Measurements from ENCODE around the gene KRTAP20-3.

Gene KRTAP20-3

DNA sequence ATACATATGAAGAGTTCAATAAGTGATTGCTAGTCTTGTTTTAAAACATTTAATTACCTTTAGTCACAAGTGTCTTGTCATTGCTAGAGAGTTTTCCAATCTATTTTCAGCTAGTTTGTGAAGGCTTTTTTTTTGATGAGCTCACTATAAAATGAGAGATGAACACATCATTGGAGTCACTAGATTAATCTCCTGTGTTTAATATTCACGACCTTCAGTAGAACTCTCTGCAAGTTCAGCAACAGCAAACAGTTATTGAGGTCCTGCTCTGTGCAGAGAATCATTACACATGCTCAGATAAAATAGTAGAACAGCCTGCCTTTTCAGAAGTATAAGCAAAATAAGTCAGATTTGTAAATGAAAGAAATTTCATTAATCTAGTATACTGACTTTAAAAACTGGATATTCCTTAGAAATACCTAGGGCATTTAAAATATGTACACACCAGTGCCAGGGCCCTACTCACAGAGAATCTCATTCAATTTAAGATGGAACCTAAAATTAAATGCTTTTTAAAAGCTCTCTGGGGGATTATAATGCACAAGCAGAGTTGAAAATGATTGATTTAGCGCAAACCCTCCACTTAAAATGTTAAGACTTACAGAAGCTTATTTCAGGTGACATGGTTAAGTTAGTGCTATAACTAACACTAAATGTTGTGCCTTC, 30.5 kb downstream of the KRTAP20-3 start:
- CTCF ChIA-PET = interaction anchor here (0.8 kb wide), 1 partner anchor 34 kb away, joined by 3 read pairs; no protein-coding TSS in a partner anchor
- POLR2A ChIA-PET = no interaction called here
- DNase-seq (ENCODE audit: extremely low spot score) = no peak
- TF ChIP-seq, protein P1, sequence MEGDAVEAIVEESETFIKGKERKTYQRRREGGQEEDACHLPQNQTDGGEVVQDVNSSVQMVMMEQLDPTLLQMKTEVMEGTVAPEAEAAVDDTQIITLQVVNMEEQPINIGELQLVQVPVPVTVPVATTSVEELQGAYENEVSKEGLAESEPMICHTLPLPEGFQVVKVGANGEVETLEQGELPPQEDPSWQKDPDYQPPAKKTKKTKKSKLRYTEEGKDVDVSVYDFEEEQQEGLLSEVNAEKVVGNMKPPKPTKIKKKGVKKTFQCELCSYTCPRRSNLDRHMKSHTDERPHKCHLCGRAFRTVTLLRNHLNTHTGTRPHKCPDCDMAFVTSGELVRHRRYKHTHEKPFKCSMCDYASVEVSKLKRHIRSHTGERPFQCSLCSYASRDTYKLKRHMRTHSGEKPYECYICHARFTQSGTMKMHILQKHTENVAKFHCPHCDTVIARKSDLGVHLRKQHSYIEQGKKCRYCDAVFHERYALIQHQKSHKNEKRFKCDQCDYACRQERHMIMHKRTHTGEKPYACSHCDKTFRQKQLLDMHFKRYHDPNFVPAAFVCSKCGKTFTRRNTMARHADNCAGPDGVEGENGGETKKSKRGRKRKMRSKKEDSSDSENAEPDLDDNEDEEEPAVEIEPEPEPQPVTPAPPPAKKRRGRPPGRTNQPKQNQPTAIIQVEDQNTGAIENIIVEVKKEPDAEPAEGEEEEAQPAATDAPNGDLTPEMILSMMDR (IDR thresholded peaks at IDR 0.05; ENCODE audit: control extremely low read depth, extremely low read depth, low read depth, missing control alignments) = no peak

- TF ChIP-seq, protein P1 (IDR thresholded peaks at IDR 0.05; ENCODE audit: control extremely low read depth, extremely low read depth, low read depth, missing control alignments) = no peak
- DNase-seq (ENCODE audit: extremely low spot score) = no peak
- CTCF ChIA-PET = interaction anchor here (1.2 kb wide), 1 partner anchor 11 kb away, joined by 4 read pairs; no protein-coding TSS in a partner anchor
- POLR2A ChIA-PET = no interaction called here
Measured at GRCh38 chr21:30674312-30674711, 31.6 kb downstream of the KRTAP20-3 start.

GRCh38 chr21:30676737-30677136, 34.1 kb downstream of the KRTAP20-3 start:
- CTCF ChIA-PET = no interaction called here
- TF ChIP-seq, protein P1 (IDR thresholded peaks at IDR 0.05; ENCODE audit: control extremely low read depth, extremely low read depth, low read depth, missing control alignments) = no peak
- no peak for DNase-seq (ENCODE audit: extremely low spot score)
- POLR2A ChIA-PET = no interaction called here

- no peak for DNase-seq (ENCODE audit: extremely low spot score)
- ChIA-PET POLR2A (no interaction called here), CTCF (no interaction called here)
- TF ChIP-seq, protein P1 (IDR thresholded peaks at IDR 0.05; ENCODE audit: control extremely low read depth, extremely low read depth, low read depth, missing control alignments) = no peak
Measured at GRCh38 chr21:30680586-30680985, 37.9 kb downstream of the KRTAP20-3 start.

DNA sequence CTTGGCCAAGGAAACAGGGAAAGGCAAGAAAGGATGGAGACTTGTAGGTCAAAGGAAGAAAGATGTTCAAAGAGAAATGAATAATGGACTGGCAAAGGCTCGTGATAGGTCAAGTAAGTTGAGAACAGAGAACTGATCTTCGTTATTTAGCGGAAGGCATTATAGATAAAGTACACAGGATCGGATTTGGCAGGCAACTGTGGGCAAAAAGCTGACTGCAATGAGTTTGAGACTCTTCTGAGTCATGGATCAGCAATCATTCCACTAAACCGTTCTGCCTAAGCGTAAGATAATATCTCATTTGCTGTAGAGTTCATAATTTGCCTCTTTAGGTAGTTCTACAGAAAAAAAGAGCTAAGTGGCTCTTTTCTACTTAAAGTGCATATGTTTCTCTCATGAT, 41.8 kb downstream of the KRTAP20-3 start:
- ChIA-PET CTCF (interaction anchor here (1.3 kb wide), 1 partner anchor 10 kb away, joined by 4 read pairs; no protein-coding TSS in a partner anchor), POLR2A (no interaction called here)
- DNase-seq (ENCODE audit: extremely low spot score) = no peak
- TF ChIP-seq, protein P1 (IDR thresholded peaks at IDR 0.05; ENCODE audit: control extremely low read depth, extremely low read depth, low read depth, missing control alignments) = no peak

DNA sequence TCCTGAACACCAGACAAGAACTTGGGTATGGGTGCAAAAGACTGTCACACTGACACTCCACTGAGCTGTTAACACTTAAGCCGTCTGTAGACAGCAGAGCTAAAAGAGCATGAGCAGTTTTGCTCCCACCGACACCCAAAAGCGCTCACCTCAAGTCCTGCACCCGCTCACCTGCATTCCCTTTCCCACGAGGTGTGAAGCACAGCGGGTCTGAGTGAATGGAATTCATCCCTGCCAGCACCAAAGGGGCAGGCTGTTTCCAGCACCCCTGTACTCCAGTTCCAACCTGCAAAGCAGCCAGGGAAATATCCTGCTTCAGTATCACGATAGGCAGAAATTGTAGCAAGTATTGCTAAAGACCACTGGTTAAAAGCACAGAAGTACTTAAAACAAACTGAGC, 47.2 kb downstream of the KRTAP20-3 start:
- ChIA-PET POLR2A (no interaction called here), CTCF (no interaction called here)
- DNase-seq (ENCODE audit: extremely low spot score) = no peak
- TF ChIP-seq, protein P1 (IDR thresholded peaks at IDR 0.05; ENCODE audit: control extremely low read depth, extremely low read depth, low read depth, missing control alignments) = no peak
